GM23248 (cell line): ENCODE measurements around the gene VASH1.

Experiments used
- EZH2 ChIP-seq: fragments of 200-600 bp; sonication (generic); IDR thresholded peaks from 2 replicates; pipeline ENCODE4 v1.6.1; 2018; ENCODE audit warnings: antibody characterized with exemption, mild to moderate bottlenecking; ENCODE audit not compliant: insufficient read depth, poor library complexity, severe bottlenecking
- EZH2phosphoT487 ChIP-seq: fragments of 200-600 bp; sonication (generic); IDR thresholded peaks from 2 replicates; pipeline ENCODE4 v1.6.1; 2018; ENCODE audit warnings: antibody characterized with exemption, moderate library complexity, mild to moderate bottlenecking, low read depth; ENCODE audit not compliant: insufficient read depth

- TF ChIP-seq EZH2phosphoT487 = no peak
- TF ChIP-seq EZH2 = no peak
These were observed 64.9 kb downstream of the VASH1 start, which contains the start of gene LRRC74A for GRCh38 chr14:76826122-76826521.
